ENCODE data around the gene APC2. TPM values are rescaled to one million over a fixed set of nuclear protein-coding genes. Genes with fewer than 3 reads are reported as not detected.

The APC2 gene
- total RNA-seq, 4 donors from 2014 or later: 0.11 to 1.1 (median 0.23) TPM; not detected in 1

DNA sequence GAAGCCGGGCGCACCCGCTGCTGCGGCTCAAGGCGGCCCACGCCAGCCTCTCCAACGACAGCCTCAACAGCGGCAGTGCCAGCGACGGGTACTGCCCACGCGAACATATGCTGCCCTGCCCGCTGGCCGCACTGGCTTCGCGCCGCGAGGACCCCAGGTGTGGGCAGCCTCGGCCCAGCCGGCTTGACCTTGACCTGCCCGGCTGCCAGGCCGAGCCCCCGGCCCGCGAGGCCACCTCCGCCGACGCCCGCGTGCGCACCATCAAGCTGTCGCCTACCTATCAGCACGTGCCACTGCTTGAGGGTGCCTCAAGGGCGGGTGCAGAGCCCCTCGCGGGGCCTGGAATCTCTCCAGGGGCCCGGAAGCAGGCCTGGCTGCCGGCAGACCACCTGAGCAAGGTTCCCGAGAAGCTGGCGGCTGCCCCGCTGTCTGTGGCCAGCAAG lies 16.1 kb downstream of the APC2 start:
- no peak overlapping the region for H3K4me3 ChIP-seq (ENCODE audit: low read depth, poor library complexity, severe bottlenecking)
- WGBS, 2 donors: 24 to 65% methylated on average over 22 to 36 of the region's 41 CpGs
- no peak for DNase-seq (ENCODE audit: low spot score in 2 of 2)
- no peak for TF ChIP-seq CTCF (IDR thresholded peaks at IDR 0.05)
- no peak for TF ChIP-seq POLR2A (IDR thresholded peaks at IDR 0.05)
- intact Hi-C loops (cut with DNase I; ENCODE audit: low total_unique reads): no loop called here

GRCh38 chr19:1466461-1467214 lies 16.7 kb downstream of the APC2 start:
- intact Hi-C loops (cut with DNase I; ENCODE audit: low total_unique reads): no loop called here
- TF ChIP-seq POLR2A (IDR thresholded peaks at IDR 0.05): no peak
- TF ChIP-seq CTCF (IDR thresholded peaks at IDR 0.05): no peak
- 19 to 47% methylated on average over 25 to 54 of the region's 70 CpGs for WGBS, 2 donors
- DNase-seq (ENCODE audit: low spot score in 2 of 2): no peak
- H3K4me3 ChIP-seq (ENCODE audit: low read depth, poor library complexity, severe bottlenecking): no peak overlapping the region

- no peak for DNase-seq (ENCODE audit: low spot score in 2 of 2)
- intact Hi-C loops (cut with DNase I; ENCODE audit: low total_unique reads): no loop called here
- H3K4me3 ChIP-seq (ENCODE audit: low read depth, poor library complexity, severe bottlenecking): no peak overlapping the region
- no peak for TF ChIP-seq POLR2A (IDR thresholded peaks at IDR 0.05)
- no peak for TF ChIP-seq CTCF (IDR thresholded peaks at IDR 0.05)
- WGBS, 2 donors: 4 to 7% methylated on average over 13 to 18 of the region's 36 CpGs
Measured at GRCh38 chr19:1467215-1467489, 17.2 kb downstream of the APC2 start.

DNA sequence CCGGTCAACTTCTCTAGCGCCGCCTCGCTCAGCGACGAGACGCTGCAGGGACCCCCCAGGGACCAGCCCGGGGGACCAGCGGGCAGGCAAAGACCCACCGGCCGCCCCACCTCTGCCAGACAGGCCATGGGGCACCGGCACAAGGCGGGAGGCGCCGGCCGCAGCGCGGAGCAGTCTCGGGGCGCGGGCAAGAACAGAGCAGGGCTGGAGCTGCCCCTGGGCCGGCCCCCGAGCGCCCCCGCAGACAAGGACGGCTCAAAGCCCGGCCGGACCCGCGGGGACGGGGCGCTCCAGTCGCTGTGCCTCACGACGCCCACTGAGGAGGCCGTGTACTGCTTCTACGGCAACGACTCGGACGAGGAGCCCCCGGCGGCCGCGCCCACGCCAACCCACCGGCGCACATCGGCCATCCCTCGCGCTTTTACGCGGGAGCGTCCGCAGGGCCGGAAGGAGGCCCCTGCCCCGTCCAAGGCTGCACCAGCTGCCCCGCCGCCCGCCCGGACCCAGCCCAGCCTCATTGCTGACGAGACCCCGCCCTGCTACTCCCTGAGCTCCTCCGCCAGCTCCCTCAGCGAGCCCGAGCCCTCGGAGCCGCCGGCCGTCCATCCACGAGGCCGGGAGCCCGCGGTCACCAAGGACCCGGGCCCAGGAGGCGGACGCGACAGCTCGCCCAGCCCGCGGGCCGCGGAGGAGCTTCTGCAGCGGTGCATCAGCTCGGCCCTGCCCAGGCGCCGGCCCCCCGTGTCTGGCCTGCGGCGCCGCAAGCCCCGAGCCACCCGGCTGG lies 17.8 kb downstream of the APC2 start:
- DNase-seq (ENCODE audit: low spot score in 2 of 2): no peak
- intact Hi-C loops (cut with DNase I; ENCODE audit: low total_unique reads): no loop called here
- WGBS, 2 donors: 0 to 16% methylated on average over 16 to 32 of the region's 92 CpGs
- TF ChIP-seq CTCF (IDR thresholded peaks at IDR 0.05) (no peak), POLR2A (IDR thresholded peaks at IDR 0.05) (no peak)
- H3K4me3 ChIP-seq (ENCODE audit: low read depth, poor library complexity, severe bottlenecking): no peak overlapping the region

GRCh38 chr19:1468274-1468820 lies 18.4 kb downstream of the APC2 start:
- DNase-seq (ENCODE audit: low spot score in 2 of 2): no peak
- H3K4me3 ChIP-seq (ENCODE audit: low read depth, poor library complexity, severe bottlenecking): no peak overlapping the region
- intact Hi-C loops (cut with DNase I; ENCODE audit: low total_unique reads): no loop called here
- WGBS, 2 donors: 4 to 10% methylated on average over 8 to 42 of the region's 49 CpGs
- TF ChIP-seq POLR2A (IDR thresholded peaks at IDR 0.05) (no peak), CTCF (IDR thresholded peaks at IDR 0.05) (no peak)

Data from lower leg skin (tissue), 4 donors.